Effector memory CD4-positive, alpha-beta T cell (primary cell): ENCODE results near the gene FAT3.

Source experiments
- DNase-seq, 3 donors: peaks; one replicate each; pipeline ENCODE4 v3.0.0-alpha.2; 2020
- H3K27ac ChIP-seq: 2 replicates; pipeline ENCODE4 v1.7.0; 2013; ENCODE audit warnings: mild to moderate bottlenecking, low read length, moderate library complexity; ENCODE audit not compliant: insufficient read depth, poor library complexity, severe bottlenecking
- H3K27me3 ChIP-seq: replicated peaks from 2 replicates; pipeline ENCODE4 v1.7.0; 2013; ENCODE audit warnings: mild to moderate bottlenecking, low read length; ENCODE audit not compliant: insufficient read depth, control insufficient read depth, poor library complexity, severe bottlenecking
- H3K36me3 ChIP-seq: 2 replicates; pipeline ENCODE4 v1.7.0; 2013; ENCODE audit warnings: mild to moderate bottlenecking, low read length, moderate library complexity; ENCODE audit not compliant: control insufficient read depth, insufficient read depth
- H3K4me1 ChIP-seq: 2 replicates; pipeline ENCODE4 v1.7.0; 2013; ENCODE audit warnings: low read length, mild to moderate bottlenecking; ENCODE audit not compliant: control insufficient read depth, insufficient read depth, poor library complexity, severe bottlenecking
- H3K4me3 ChIP-seq: 2 replicates; pipeline ENCODE4 v1.7.0; 2013; ENCODE audit warnings: low read length, low read depth, mild to moderate bottlenecking; ENCODE audit not compliant: insufficient read depth, poor library complexity, severe bottlenecking
- H3K9me3 ChIP-seq: 2 replicates; pipeline ENCODE4 v1.7.0; 2013; ENCODE audit warnings: mild to moderate bottlenecking, low read length, moderate library complexity; ENCODE audit not compliant: control insufficient read depth

Gene FAT3

DNA sequence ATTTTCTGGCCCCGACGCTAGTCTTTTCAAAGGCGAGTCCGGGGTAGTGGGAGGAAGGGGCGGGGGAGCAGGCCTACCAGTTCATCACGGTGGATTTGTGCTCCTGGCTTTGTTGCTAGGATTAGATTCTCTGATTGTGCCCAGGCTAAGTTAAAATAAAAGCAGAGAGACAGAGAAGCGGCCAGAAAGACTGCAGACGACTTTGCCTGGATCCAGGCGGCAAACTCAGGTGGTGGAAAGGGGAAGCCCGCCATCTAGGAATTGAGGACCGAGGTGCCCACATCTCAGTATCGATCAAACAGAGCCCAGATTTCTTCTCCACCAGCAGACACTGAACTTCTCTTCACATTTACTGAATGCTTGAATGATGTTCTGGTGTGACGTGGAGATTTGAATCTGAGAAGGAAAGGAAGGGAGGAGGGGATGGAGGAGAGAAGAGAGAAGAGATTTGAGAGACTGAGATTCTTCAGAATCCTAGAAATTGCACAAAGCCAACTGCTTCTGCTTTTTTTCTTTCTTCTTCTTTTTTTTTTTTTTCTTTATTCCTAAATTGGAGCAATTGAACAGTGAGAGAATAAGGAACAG, 2.7 kb downstream of the FAT3 start:
- no peak overlapping the region for H3K27ac ChIP-seq
- H3K27me3 ChIP-seq, result peaks cover 11% of the 10 kb centered on the region
- no peaks in the 10 kb centered on the region for H3K36me3 ChIP-seq
- H3K4me3 ChIP-seq, result no peak overlapping the region
- DNase-seq, result no peak
- no peaks in the 10 kb centered on the region for H3K4me1 ChIP-seq
- H3K9me3 ChIP-seq, result no peaks in the 10 kb centered on the region

DNA sequence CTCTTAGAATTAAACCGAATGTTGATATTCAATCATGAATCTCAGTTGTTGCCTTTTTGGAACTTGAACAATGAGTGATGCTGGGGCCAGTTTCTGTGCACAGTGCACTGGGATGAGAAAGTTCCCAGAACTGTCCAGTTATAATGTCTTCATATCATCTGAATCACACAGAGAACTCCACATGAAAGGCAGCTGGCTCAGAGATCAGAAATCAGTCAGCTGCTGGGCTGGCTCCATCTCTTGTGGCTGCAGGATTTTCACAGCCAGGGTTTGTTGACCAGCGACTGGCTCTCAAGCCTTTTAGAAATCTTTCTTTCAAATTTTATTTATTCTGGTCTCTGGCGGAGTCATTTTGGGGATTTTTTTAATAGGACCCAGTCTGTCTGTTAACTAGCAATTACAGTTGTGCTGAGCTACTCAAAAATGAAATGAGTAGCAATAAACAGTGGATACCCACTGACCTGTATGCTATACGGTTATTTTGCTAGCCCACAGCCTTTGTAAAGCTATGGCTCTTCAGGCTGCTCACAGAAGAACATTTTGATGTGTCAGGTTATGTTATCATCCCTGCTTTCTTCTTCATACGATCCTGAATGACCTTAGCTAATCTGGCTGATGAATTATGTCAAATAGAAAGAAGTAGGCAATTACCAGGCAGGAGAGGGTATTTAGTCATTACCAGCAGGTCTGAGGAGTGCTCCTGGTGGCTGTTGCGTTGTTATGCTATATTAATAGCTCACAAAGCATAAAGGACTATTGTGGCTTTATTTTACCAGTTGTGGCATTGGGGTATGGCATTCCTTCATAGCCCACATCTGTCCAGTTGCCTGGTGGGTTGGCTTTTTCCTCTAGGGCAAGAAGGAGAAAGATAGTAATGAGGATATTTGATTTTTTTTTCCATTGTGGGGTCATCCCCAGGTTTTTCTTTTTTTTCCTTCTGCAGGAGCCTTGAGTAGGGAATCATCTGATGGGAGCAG, 3.6 kb downstream of the FAT3 start:
- Histone ChIP-seq H3K9me3 (no peaks in the 10 kb centered on the region), H3K4me1 (no peaks in the 10 kb centered on the region), H3K4me3 (no peak overlapping the region), H3K27ac (no peak overlapping the region), H3K36me3 (no peaks in the 10 kb centered on the region), H3K27me3 (peaks cover 11% of the 10 kb centered on the region)
- DNase-seq, result no peak

DNA sequence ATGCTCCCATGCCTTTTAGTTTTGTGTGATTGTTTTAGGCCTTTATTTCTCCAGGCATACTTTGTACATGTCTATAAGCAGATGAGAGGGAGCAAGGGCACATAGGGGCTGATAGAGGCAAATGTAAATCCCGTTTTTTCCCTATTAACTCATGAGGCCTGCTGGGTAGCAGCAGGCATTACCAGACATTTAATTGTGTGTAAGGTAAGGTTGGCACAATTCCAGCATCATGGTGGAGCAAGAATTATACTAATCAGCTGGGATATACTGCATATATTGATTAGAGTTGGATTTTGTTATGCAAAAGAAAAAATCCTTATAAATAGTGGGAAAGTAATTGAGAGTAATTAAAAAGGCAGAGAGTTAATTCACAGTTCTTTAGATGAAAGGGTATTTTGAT, 12.2 kb downstream of the FAT3 start:
- H3K27ac ChIP-seq, result no peak overlapping the region
- DNase-seq, result no peak
- no peak overlapping the region for H3K4me3 ChIP-seq
- no peaks in the 10 kb centered on the region for H3K9me3 ChIP-seq
- H3K36me3 ChIP-seq, result no peaks in the 10 kb centered on the region
- H3K27me3 ChIP-seq, result no peaks in the 10 kb centered on the region
- H3K4me1 ChIP-seq, result no peaks in the 10 kb centered on the region

DNA sequence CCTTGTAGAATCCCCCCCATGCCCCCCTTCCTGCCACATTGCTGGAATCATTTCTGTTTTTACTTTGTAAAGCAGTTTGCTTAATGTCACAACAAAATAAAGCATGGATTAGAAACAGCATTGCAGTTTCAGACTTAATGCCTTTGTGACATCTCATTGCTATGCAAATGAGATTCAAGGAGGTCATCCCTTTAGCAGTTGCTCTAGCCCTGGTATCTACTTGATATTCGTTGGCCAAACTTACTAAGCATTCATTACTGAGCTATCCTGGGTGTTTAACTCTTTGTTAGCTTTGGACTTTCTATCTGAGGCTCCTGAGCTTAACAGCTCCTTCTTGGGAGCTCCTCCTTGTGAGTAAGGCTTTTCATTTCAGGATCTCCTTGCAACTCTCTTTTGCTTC, 16.3 kb downstream of the FAT3 start:
- no peaks in the 10 kb centered on the region for H3K27me3 ChIP-seq
- no peak overlapping the region for H3K27ac ChIP-seq
- H3K9me3 ChIP-seq, result no peaks in the 10 kb centered on the region
- no peaks in the 10 kb centered on the region for H3K4me1 ChIP-seq
- H3K36me3 ChIP-seq, result no peaks in the 10 kb centered on the region
- H3K4me3 ChIP-seq, result no peak overlapping the region
- no peak for DNase-seq

DNA sequence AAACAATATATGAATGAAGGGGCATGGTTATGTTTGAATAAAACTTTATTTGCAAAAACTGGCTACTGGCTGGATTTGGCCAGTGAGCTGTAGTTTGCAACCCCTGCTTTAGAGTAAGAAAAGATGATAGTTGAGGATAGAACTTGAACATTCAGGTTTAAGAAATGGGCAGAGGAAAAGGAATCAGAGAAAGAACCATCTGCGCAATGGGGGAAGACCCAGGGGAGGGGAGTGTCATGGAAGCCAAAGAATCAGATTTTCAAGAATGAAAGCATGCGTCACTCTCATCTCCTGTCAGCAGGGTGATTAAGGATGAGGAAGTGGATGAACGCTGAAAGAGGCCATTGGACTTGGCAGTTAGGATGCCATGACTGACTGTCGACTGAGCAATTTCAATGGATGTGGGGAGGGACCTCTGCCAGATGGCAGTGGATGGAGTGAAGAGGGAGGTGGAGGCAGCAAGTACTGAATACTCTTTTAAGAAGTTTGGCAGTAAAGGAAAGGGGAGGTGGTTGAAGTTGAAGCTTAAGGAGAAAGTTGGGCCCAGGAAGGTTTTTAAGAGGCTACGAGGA, 21.2 kb downstream of the FAT3 start:
- Histone ChIP-seq H3K36me3 (no peaks in the 10 kb centered on the region), H3K9me3 (no peaks in the 10 kb centered on the region), H3K4me3 (no peak overlapping the region), H3K27me3 (no peaks in the 10 kb centered on the region), H3K4me1 (no peaks in the 10 kb centered on the region), H3K27ac (no peak overlapping the region)
- DNase-seq, result no peak

DNA sequence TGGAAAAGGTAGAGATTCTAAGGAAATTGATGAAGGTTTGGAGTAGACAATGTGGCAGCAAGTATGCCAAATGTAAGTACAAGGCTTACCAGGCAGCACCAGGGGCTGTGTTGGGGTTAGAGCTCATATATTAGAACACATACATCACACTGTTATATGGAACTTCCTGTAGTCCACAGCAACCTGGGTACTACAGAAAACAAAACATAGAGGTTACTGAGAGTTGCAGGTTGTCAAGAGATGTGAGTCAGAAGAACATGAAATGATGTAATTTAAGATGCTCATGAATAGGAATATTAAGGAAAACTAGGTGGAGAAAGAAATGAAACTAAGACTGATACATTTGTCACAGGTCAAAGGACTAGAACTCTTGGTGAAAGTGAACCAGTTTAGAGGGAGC, 22.0 kb downstream of the FAT3 start:
- no peaks in the 10 kb centered on the region for H3K36me3 ChIP-seq
- H3K9me3 ChIP-seq, result no peaks in the 10 kb centered on the region
- H3K27ac ChIP-seq, result no peak overlapping the region
- H3K27me3 ChIP-seq, result no peaks in the 10 kb centered on the region
- H3K4me1 ChIP-seq, result no peaks in the 10 kb centered on the region
- no peak for DNase-seq
- H3K4me3 ChIP-seq, result no peak overlapping the region

DNA sequence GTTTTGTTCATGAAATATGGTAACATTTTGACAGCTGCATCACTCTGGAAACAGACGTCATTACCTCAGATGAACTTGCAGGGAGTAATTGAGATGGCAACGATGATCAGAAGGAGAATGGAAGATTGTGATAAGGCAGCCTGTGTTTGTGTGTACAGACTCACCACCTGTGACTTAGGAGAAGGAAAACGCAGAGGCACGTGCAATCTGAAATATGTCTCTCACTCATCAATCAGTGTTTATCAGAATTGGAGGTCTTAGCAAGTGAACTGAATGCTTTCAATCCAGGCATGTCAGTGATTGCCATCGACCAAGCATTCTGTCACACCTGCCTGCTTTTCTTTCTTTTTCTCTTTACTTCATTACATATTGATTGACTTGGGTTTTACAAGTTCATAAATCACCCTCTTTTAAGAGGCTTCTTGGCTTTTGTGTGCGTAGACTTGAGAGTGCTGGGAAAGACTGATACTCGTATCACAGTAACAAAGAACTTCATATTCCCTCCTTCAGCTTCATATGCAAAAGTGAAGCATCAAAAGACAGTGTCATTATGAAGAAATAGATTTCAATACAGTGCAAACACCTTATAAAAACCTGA, 24.6 kb downstream of the FAT3 start:
- no peak for DNase-seq
- H3K4me1 ChIP-seq, result no peaks in the 10 kb centered on the region
- no peak overlapping the region for H3K27ac ChIP-seq
- H3K36me3 ChIP-seq, result no peaks in the 10 kb centered on the region
- no peak overlapping the region for H3K4me3 ChIP-seq
- H3K27me3 ChIP-seq, result no peaks in the 10 kb centered on the region
- no peaks in the 10 kb centered on the region for H3K9me3 ChIP-seq

DNA sequence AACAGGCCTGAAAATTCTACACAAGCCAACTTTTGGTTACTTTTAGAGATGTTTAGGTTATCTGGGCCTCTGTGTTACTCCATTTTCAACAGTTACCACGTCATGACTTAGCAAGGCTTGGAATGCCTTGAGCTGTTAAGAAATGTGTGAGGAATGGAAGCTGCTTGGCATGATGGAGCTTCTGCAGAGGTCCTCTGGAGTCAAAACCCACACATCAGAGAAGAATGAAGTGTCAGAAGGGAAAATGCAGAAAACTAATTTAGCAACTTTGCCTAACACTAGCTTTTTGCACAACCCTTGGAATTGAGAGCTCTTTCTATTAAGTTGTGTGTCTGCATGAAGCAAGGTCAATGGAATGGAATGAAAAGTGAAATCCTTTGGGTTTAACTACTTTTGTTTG, 27.4 kb downstream of the FAT3 start:
- Histone ChIP-seq H3K4me1 (no peaks in the 10 kb centered on the region), H3K4me3 (no peak overlapping the region), H3K9me3 (no peaks in the 10 kb centered on the region), H3K36me3 (no peaks in the 10 kb centered on the region), H3K27me3 (no peaks in the 10 kb centered on the region), H3K27ac (no peak overlapping the region)
- no peak for DNase-seq

DNA sequence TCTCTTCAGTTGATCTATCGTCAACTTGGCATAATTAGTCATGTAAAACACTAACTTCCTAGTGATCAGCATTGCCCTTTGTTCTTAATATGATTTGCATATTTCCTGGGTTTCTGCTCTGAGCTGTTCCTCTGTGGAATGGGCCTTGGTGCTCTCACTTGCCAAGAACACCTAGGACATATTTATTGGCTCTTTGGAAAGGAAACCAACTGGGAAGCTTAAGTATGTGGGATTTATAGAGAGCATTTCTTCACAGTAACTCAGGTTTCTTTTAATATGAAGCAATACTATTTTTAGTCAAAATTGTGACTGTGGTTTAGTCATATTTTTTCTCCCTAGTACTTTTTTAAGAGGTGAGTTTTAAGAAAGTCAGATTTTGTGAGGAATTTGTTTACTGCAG, 28.8 kb downstream of the FAT3 start:
- Histone ChIP-seq H3K4me3 (no peak overlapping the region), H3K4me1 (no peaks in the 10 kb centered on the region), H3K27ac (no peak overlapping the region), H3K36me3 (no peaks in the 10 kb centered on the region), H3K27me3 (no peaks in the 10 kb centered on the region), H3K9me3 (no peaks in the 10 kb centered on the region)
- no peak for DNase-seq

DNA sequence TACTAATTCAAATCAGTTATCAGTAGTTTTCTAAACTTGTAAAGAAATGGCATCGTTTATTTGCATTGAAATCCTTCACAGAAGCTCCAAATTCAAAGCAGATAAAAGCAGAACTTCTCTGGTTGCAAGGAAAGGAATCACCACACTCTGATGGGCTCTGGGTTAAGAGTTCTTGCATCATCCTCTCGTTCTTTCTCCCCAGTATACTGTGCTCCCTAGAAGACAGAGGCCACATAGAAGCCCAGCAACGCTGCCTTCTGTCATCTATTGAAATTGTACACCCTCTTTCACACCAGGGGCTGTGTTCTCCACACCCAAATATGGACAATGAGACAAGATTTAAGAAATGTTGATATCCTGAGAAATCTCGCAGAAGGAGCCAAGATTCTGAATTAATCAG, 29.3 kb downstream of the FAT3 start:
- Histone ChIP-seq H3K4me1 (no peaks in the 10 kb centered on the region), H3K36me3 (no peaks in the 10 kb centered on the region), H3K27me3 (no peaks in the 10 kb centered on the region), H3K27ac (no peak overlapping the region), H3K9me3 (no peaks in the 10 kb centered on the region), H3K4me3 (no peak overlapping the region)
- no peak for DNase-seq
